GM23338 (cell line): ENCODE measurements around the gene NCKAP5. TPM values are rescaled to one million over a fixed set of nuclear protein-coding genes. Genes with fewer than 3 reads are reported as not detected.

Experiments used
- ATAC-seq: fragments of 200-7000 bp; cut with Tn5 transposase; 3 replicates; pipeline ENCODE4 v1.9.1; 2020
- DNase-seq: peaks from one replicate; pipeline ENCODE4 v3.0.0-alpha.2; 2015; ENCODE audit warnings: low spot score
- H2AFZ ChIP-seq: fragments of 200-600 bp; sonication (generic); 2 replicates; pipeline ENCODE4 v1.8.0; 2016; ENCODE audit warnings: antibody characterized with exemption, mild to moderate bottlenecking, moderate library complexity
- H3F3A ChIP-seq: fragments of 200-600 bp; sonication (generic); replicated peaks from 2 replicates; pipeline ENCODE4 v1.8.0; 2017; ENCODE audit warnings: antibody characterized with exemption, mixed run types, low read depth
- H3K27ac ChIP-seq: fragments of 200-600 bp; sonication (generic); 2 replicates; pipeline ENCODE4 v1.6.1; 2016; ENCODE audit warnings: low read depth
- H3K27me3 ChIP-seq: fragments of 200-600 bp; sonication (generic); 2 replicates; pipeline ENCODE4 v1.8.0; 2016; ENCODE audit warnings: mild to moderate bottlenecking, mixed run types, moderate library complexity; ENCODE audit not compliant: insufficient read depth
- H3K36me3 ChIP-seq: fragments of 200-600 bp; sonication (generic); 2 replicates; pipeline ENCODE4 v1.8.0; 2016; ENCODE audit warnings: mild to moderate bottlenecking; ENCODE audit not compliant: insufficient read depth
- H3K4me1 ChIP-seq: fragments of 200-600 bp; sonication (generic); 2 replicates; pipeline ENCODE4 v1.8.0; 2016; ENCODE audit warnings: mild to moderate bottlenecking, moderate library complexity; ENCODE audit not compliant: insufficient read depth
- H3K4me2 ChIP-seq: fragments of 200-600 bp; sonication (generic); 2 replicates; pipeline ENCODE4 v1.7.1; 2017; ENCODE audit warnings: mixed run types
- H3K4me3 ChIP-seq: fragments of 200-600 bp; sonication (generic); 2 replicates; pipeline ENCODE4 v1.6.1; 2016; ENCODE audit warnings: mixed run types
- H3K79me2 ChIP-seq: fragments of 200-600 bp; sonication (generic); replicated peaks from 2 replicates; pipeline ENCODE4 v1.8.0; 2017; ENCODE audit warnings: mild to moderate bottlenecking; ENCODE audit not compliant: insufficient read depth
- H3K9me2 ChIP-seq: fragments of 200-600 bp; sonication (generic); 2 replicates; pipeline ENCODE4 v1.8.0; 2017; ENCODE audit not compliant: insufficient read depth
- H4K20me1 ChIP-seq: fragments of 200-600 bp; sonication (generic); replicated peaks from 2 replicates; pipeline ENCODE4 v1.8.0; 2017; ENCODE audit warnings: mild to moderate bottlenecking; ENCODE audit not compliant: insufficient read depth
- H3K27ac Mint-ChIP-seq: 2 replicates; pipeline ENCODE4 v1.8.0; 2020; ENCODE audit warnings: inconsistent platforms, mild to moderate bottlenecking, moderate library complexity, mixed read lengths
- H3K27me3 Mint-ChIP-seq: 3 replicates; pipeline ENCODE4 v1.8.0; 2022; ENCODE audit warnings: low read depth, mild to moderate bottlenecking, moderate library complexity, mixed read lengths, inconsistent platforms; ENCODE audit not compliant: insufficient read depth, poor library complexity
- H3K36me3 Mint-ChIP-seq: 3 replicates; pipeline ENCODE4 v1.8.0; 2021; ENCODE audit warnings: low read depth, mild to moderate bottlenecking, inconsistent platforms, moderate library complexity, mixed read lengths
- H3K4me1 Mint-ChIP-seq: 3 replicates; pipeline ENCODE4 v1.8.0; 2020; ENCODE audit warnings: mild to moderate bottlenecking, inconsistent platforms, mixed read lengths
- H3K4me3 Mint-ChIP-seq: 3 replicates; pipeline ENCODE4 v1.8.0; 2021; ENCODE audit warnings: moderate library complexity, mild to moderate bottlenecking, inconsistent platforms, mixed read lengths
- H3K9me3 Mint-ChIP-seq: 3 replicates; pipeline ENCODE4 v1.8.0; 2020; ENCODE audit warnings: moderate library complexity, mild to moderate bottlenecking, inconsistent platforms, mixed read lengths
- EZH2 ChIP-seq: fragments of 200-600 bp; sonication (generic); IDR thresholded peaks from one replicate; pipeline ENCODE4 v1.8.0; 2017; ENCODE audit warnings: antibody characterized with exemption, mild to moderate bottlenecking, low read depth; ENCODE audit not compliant: unreplicated experiment
- EZH2phosphoT487 ChIP-seq: fragments of 200-600 bp; sonication (generic); IDR thresholded peaks from one replicate; pipeline ENCODE4 v1.8.1; 2018; ENCODE audit warnings: antibody characterized with exemption; ENCODE audit not compliant: unreplicated experiment
- JUNB ChIP-seq: IDR thresholded peaks from one replicate; pipeline ENCODE4 v1.6.1; 2016; ENCODE audit warnings: antibody characterized with exemption; ENCODE audit not compliant: unreplicated experiment
- NANOG ChIP-seq: IDR thresholded peaks from 2 replicates; pipeline ENCODE4 v1.6.1; 2016; ENCODE audit warnings: antibody characterized with exemption, borderline replicate concordance
- POLR2AphosphoS5 ChIP-seq: IDR thresholded peaks from 2 replicates; pipeline ENCODE4 v1.6.1; 2016; ENCODE audit warnings: antibody characterized with exemption, low read depth
- STAT1 ChIP-seq: IDR thresholded peaks from one replicate; pipeline ENCODE4 v1.6.1; 2016; ENCODE audit warnings: antibody characterized with exemption; ENCODE audit not compliant: unreplicated experiment
- ZNF114 ChIP-seq: fragments of 250-450 bp; sonication (Bioruptor Pico); IDR thresholded peaks from 2 replicates; pipeline ENCODE4 v1.5.0; 2020; ENCODE audit warnings: mild to moderate bottlenecking, moderate library complexity
- ZNF331 ChIP-seq: fragments of 250-450 bp; sonication (Bioruptor Pico); IDR thresholded peaks from 2 replicates; pipeline ENCODE4 v1.5.0; 2020; ENCODE audit warnings: low read depth, mild to moderate bottlenecking, moderate library complexity
- polyA plus RNA-seq: library from polyadenylated mRNA; unstranded; fragments of >200 nt; fragmentation: Nextera tagmentation; extraction: Ambion mirVana; gene quantifications from 2 replicates; pipeline ENCODE4 v1.2.1, GENCODE V29; 2016
- total RNA-seq: library from RNA; depleted of rRNA; stranded (reverse); fragments of >200 nt; shearing (Covaris generic); gene quantifications from 2 replicates; pipeline ENCODE4 v1.2.3, GENCODE V29; 2014
- TF ChIP-seq, protein P1 (sequence below): IDR thresholded peaks from one replicate; pipeline ENCODE4 v1.6.1; 2018; ENCODE audit warnings: antibody characterized with exemption; ENCODE audit not compliant: unreplicated experiment
- TF ChIP-seq, protein P2 (sequence below): IDR thresholded peaks from 2 replicates; pipeline ENCODE4 v1.6.1; 2016; ENCODE audit warnings: antibody characterized with exemption
- TF ChIP-seq, protein P3 (sequence below), 2 experiments: fragments of 200-600 bp in 1 of 2; sonication (generic) in 1 of 2; conservative IDR thresholded peaks; 2 replicates each; pipeline versions ENCODE4 v1.5.1 to v1.6.1; 2016 to 2017; ENCODE audit warnings: antibody characterized with exemption in 2 of 2, low read depth in 2 of 2, mild to moderate bottlenecking in 2 of 2, moderate library complexity in 1 of 2

Gene NCKAP5
- total and polyA plus RNA-seq, 2 experiments from 2014 or later, result 0.34 to 0.73 TPM

DNA sequence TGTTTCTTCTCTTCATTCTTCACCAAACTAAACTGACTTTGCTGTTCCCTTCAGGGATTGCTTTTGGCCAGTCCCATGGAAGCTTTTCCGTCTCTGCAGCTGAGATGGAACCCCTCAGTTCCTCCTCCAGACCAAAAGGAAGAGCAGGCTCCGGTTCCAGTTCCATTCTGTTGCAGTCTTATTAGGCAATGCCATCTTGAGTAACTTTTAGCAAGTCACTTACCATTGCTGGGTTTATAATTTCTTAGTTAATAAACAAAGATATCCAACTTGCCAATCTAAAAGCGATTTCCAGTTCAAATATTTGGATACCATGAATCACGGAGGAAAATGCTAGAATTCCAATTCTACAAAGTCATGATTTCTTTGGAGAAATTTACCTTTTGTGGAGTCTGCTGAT lies 684.0 kb downstream of the NCKAP5 start (continued):
- TF ChIP-seq STAT1, result no peak
- TF ChIP-seq ZNF114 (CRISPR knock-in tag), result no peak
- TF ChIP-seq POLR2AphosphoS5, result no peak
- TF ChIP-seq EZH2, result no peak
- TF ChIP-seq, protein P1, sequence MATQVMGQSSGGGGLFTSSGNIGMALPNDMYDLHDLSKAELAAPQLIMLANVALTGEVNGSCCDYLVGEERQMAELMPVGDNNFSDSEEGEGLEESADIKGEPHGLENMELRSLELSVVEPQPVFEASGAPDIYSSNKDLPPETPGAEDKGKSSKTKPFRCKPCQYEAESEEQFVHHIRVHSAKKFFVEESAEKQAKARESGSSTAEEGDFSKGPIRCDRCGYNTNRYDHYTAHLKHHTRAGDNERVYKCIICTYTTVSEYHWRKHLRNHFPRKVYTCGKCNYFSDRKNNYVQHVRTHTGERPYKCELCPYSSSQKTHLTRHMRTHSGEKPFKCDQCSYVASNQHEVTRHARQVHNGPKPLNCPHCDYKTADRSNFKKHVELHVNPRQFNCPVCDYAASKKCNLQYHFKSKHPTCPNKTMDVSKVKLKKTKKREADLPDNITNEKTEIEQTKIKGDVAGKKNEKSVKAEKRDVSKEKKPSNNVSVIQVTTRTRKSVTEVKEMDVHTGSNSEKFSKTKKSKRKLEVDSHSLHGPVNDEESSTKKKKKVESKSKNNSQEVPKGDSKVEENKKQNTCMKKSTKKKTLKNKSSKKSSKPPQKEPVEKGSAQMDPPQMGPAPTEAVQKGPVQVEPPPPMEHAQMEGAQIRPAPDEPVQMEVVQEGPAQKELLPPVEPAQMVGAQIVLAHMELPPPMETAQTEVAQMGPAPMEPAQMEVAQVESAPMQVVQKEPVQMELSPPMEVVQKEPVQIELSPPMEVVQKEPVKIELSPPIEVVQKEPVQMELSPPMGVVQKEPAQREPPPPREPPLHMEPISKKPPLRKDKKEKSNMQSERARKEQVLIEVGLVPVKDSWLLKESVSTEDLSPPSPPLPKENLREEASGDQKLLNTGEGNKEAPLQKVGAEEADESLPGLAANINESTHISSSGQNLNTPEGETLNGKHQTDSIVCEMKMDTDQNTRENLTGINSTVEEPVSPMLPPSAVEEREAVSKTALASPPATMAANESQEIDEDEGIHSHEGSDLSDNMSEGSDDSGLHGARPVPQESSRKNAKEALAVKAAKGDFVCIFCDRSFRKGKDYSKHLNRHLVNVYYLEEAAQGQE, result no peak
- no peak for TF ChIP-seq ZNF331 (CRISPR knock-in tag)
- TF ChIP-seq NANOG, result no peak
- TF ChIP-seq JUNB, result no peak
- TF ChIP-seq, protein P2, sequence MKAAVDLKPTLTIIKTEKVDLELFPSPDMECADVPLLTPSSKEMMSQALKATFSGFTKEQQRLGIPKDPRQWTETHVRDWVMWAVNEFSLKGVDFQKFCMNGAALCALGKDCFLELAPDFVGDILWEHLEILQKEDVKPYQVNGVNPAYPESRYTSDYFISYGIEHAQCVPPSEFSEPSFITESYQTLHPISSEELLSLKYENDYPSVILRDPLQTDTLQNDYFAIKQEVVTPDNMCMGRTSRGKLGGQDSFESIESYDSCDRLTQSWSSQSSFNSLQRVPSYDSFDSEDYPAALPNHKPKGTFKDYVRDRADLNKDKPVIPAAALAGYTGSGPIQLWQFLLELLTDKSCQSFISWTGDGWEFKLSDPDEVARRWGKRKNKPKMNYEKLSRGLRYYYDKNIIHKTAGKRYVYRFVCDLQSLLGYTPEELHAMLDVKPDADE, result no peak
- no peak for TF ChIP-seq EZH2phosphoT487
- TF ChIP-seq, protein P3, sequence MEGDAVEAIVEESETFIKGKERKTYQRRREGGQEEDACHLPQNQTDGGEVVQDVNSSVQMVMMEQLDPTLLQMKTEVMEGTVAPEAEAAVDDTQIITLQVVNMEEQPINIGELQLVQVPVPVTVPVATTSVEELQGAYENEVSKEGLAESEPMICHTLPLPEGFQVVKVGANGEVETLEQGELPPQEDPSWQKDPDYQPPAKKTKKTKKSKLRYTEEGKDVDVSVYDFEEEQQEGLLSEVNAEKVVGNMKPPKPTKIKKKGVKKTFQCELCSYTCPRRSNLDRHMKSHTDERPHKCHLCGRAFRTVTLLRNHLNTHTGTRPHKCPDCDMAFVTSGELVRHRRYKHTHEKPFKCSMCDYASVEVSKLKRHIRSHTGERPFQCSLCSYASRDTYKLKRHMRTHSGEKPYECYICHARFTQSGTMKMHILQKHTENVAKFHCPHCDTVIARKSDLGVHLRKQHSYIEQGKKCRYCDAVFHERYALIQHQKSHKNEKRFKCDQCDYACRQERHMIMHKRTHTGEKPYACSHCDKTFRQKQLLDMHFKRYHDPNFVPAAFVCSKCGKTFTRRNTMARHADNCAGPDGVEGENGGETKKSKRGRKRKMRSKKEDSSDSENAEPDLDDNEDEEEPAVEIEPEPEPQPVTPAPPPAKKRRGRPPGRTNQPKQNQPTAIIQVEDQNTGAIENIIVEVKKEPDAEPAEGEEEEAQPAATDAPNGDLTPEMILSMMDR (conservative IDR thresholded peaks at IDR 0.05; ENCODE audit: low read depth in 2 of 2), result no peak

DNA sequence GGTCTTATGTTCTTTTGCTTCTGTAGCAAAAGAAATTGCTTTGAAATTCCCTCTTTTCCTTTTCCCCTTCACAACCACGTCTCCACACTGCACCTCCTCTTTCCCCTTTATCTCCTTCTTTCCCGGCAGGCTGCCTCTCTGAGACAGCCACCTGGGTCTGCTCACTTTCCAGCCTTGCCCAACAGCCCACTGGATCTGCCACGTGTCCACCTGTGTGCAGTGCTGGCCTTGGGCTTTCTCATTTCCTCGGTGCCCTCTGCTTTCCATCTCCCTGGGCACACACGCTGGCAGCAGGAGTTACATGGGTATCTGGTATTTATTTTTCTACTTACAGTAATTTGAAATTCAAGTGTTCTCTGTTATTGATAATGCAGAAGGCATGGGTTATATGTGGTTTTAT lies 684.8 kb downstream of the NCKAP5 start:
- Histone ChIP-seq H4K20me1 (no peaks in the 10 kb centered on the region), H3K9me2 (no peaks in the 10 kb centered on the region), H3K4me2 (no peak overlapping the region), H3K79me2 (no peaks in the 10 kb centered on the region), H3K27me3 (no peaks in the 10 kb centered on the region), H3K4me1 (no peaks in the 10 kb centered on the region), H3K4me3 (no peak overlapping the region), H3F3A (no peaks in the 10 kb centered on the region), H2AFZ (no peak overlapping the region), H3K27ac (no peak overlapping the region), H3K36me3 (0 out of 2 replicates have a peak, but pooled peaks cover 5% of the 10 kb centered on the region)
- Mint-ChIP-seq H3K27ac (no peak overlapping the region), H3K27me3 (peaks cover 3% of the 10 kb centered on the region), H3K36me3 (peaks cover 3% of the 10 kb centered on the region; the same call in 1 of the 3 replicates), H3K4me1 (no peaks in the 10 kb centered on the region), H3K4me3 (no peak overlapping the region), H3K9me3 (peaks cover 13% of the 10 kb centered on the region; the same call in 2 of the 3 replicates)
- TF ChIP-seq JUNB, result no peak
- no peak for DNase-seq
- no peak for ATAC-seq
